OCI-LY1 (cell line): ENCODE data around the gene FOXJ2.
"Not testable (repeated sequence)": the region's sequence is repeated elsewhere in the genome, so short reads cannot be mapped to it uniquely, and the experiment has no call there.

Source experiments
- H2AFZ ChIP-seq: fragments of 200-600 bp; sonication (generic), shearing (Covaris generic); 2 replicates; pipeline ENCODE4 v1.6.0; 2014; ENCODE audit warnings: antibody characterized with exemption, mild to moderate bottlenecking, low read length
- H3F3A ChIP-seq: fragments of 200-600 bp; sonication (generic), shearing (Covaris generic); 2 replicates; pipeline ENCODE4 v1.6.0; 2014; ENCODE audit warnings: mild to moderate bottlenecking, antibody characterized with exemption, low read length, moderate library complexity; ENCODE audit not compliant: insufficient read depth
- H3K27ac ChIP-seq: fragments of 200-600 bp; sonication (generic); 2 replicates; pipeline ENCODE4 v1.5.1; 2014; ENCODE audit warnings: low read length, mixed run types, mild to moderate bottlenecking, low read depth; ENCODE audit not compliant: poor library complexity, severe bottlenecking
- H3K27me3 ChIP-seq: fragments of 200-600 bp; sonication (generic); 2 replicates; pipeline ENCODE4 v1.6.0; 2014; ENCODE audit warnings: antibody characterized with exemption, mild to moderate bottlenecking, low read length, moderate library complexity; ENCODE audit not compliant: insufficient read depth
- H3K36me3 ChIP-seq: fragments of 200-600 bp; sonication (generic); 2 replicates; pipeline ENCODE4 v1.6.1; 2014; ENCODE audit warnings: mild to moderate bottlenecking, antibody characterized with exemption, low read length, moderate library complexity, mixed read lengths; ENCODE audit not compliant: insufficient read depth
- H3K4me1 ChIP-seq: fragments of 200-600 bp; sonication (generic); 2 replicates; pipeline ENCODE4 v1.5.1; 2014; ENCODE audit warnings: mild to moderate bottlenecking, low read length, moderate library complexity; ENCODE audit not compliant: insufficient read depth, severe bottlenecking
- H3K4me2 ChIP-seq: fragments of 200-600 bp; sonication (generic), shearing (Covaris generic); 2 replicates; pipeline ENCODE4 v1.6.1; 2014; ENCODE audit warnings: low read length
- H3K4me3 ChIP-seq: fragments of 200-600 bp; sonication (generic); 2 replicates; pipeline ENCODE4 v1.5.1; 2014; ENCODE audit warnings: low read length, low read depth, mild to moderate bottlenecking, mixed read lengths; ENCODE audit not compliant: poor library complexity, severe bottlenecking
- H3K79me2 ChIP-seq: fragments of 200-600 bp; shearing (Covaris generic); 2 replicates; pipeline ENCODE4 v1.6.1; 2016; ENCODE audit warnings: mixed run types, low read length, mixed read lengths; ENCODE audit not compliant: insufficient read depth
- H3K9ac ChIP-seq: fragments of 200-600 bp; sonication (generic), shearing (Covaris generic); 2 replicates; pipeline ENCODE4 v1.6.1; 2014; ENCODE audit warnings: mild to moderate bottlenecking, low read length, mixed read lengths
- H3K9me2 ChIP-seq: fragments of 200-600 bp; sonication (generic), shearing (Covaris generic); 2 replicates; pipeline ENCODE4 v1.6.1; 2014; ENCODE audit warnings: low read depth, mild to moderate bottlenecking, low read length, mixed read lengths
- H3K9me3 ChIP-seq: fragments of 200-600 bp; shearing (Covaris generic); 2 replicates; pipeline ENCODE4 v1.6.1; 2014; ENCODE audit warnings: low read length, mixed read lengths
- H4K20me1 ChIP-seq: fragments of 200-600 bp; sonication (generic), shearing (Covaris generic); 2 replicates; pipeline ENCODE4 v1.6.0; 2016; ENCODE audit warnings: mild to moderate bottlenecking, low read length; ENCODE audit not compliant: insufficient read depth
- CTCF ChIP-seq: fragments of 200-600 bp; sonication (generic), shearing (Covaris generic); IDR thresholded peaks from 2 replicates; pipeline ENCODE4 v1.5.1; 2017; ENCODE audit warnings: mild to moderate bottlenecking, antibody characterized with exemption, low read length, moderate library complexity, mixed read lengths
- EZH2 ChIP-seq: fragments of 200-600 bp; sonication (generic), shearing (Covaris generic); IDR thresholded peaks from 2 replicates; pipeline ENCODE4 v1.8.0; 2017; ENCODE audit warnings: borderline replicate concordance, mixed run types, mild to moderate bottlenecking, antibody characterized with exemption, low read length, moderate library complexity, mixed read lengths

The FOXJ2 gene

GRCh38 chr12:8065991-8066594, 33.6 kb downstream of the FOXJ2 start, which contains the start of gene C3AR1:
C3AR1 (minus strand) TSS chr12:8066359; CDS start chr12:8060185, 6,174 bp downstream.
- no peaks in the 10 kb centered on the region for H3F3A ChIP-seq
- H3K27ac ChIP-seq = no peak within 1 kb of the TSS
- H3K9ac ChIP-seq = no peak within 1 kb of the TSS
- no peaks in the 10 kb centered on the region for H3K9me3 ChIP-seq
- TF ChIP-seq EZH2 (no peak), CTCF (no peak)
- no peaks in the 10 kb centered on the region for H3K27me3 ChIP-seq
- no peaks in the 10 kb centered on the region for H4K20me1 ChIP-seq
- H2AFZ ChIP-seq = no peak within 1 kb of the TSS
- H3K4me3 ChIP-seq = no peak within 1 kb of the TSS
- H3K4me1 ChIP-seq = no peaks in the 10 kb centered on the region
- H3K9me2 ChIP-seq = no peaks in the 10 kb centered on the region
- no peaks in the 10 kb centered on the region for H3K36me3 ChIP-seq
- H3K4me2 ChIP-seq = no peak within 1 kb of the TSS
- no peaks in the 10 kb centered on the region for H3K79me2 ChIP-seq

GRCh38 chr12:8069582-8069981, 37.1 kb downstream of the FOXJ2 start:
- H3K4me1 ChIP-seq = no peaks in the 10 kb centered on the region
- H3K4me2 ChIP-seq = no peak overlapping the region
- H3K9me3 ChIP-seq = no peaks in the 10 kb centered on the region
- H3F3A ChIP-seq = no peaks in the 10 kb centered on the region
- no peak overlapping the region for H3K27ac ChIP-seq
- no peaks in the 10 kb centered on the region for H3K36me3 ChIP-seq
- no peak for TF ChIP-seq CTCF
- TF ChIP-seq EZH2 = no peak
- no peaks in the 10 kb centered on the region for H3K27me3 ChIP-seq
- no peaks in the 10 kb centered on the region for H3K79me2 ChIP-seq
- H4K20me1 ChIP-seq = no peaks in the 10 kb centered on the region
- H2AFZ ChIP-seq = no peak overlapping the region
- H3K4me3 ChIP-seq = no peak overlapping the region
- no peak overlapping the region for H3K9ac ChIP-seq
- H3K9me2 ChIP-seq = no peaks in the 10 kb centered on the region

- not testable (repeated sequence) for H3K4me2 ChIP-seq, H3K4me3 ChIP-seq, H3K9me3 ChIP-seq, H3K79me2 ChIP-seq, H3K27me3 ChIP-seq, H4K20me1 ChIP-seq, H3K36me3 ChIP-seq, H2AFZ ChIP-seq, H3F3A ChIP-seq, H3K4me1 ChIP-seq, H3K27ac ChIP-seq, H3K9me2 ChIP-seq, H3K9ac ChIP-seq
These were observed 39.3 kb downstream of the FOXJ2 start for GRCh38 chr12:8071820-8072219.

- H3K79me2 ChIP-seq = no peaks in the 10 kb centered on the region
- H3K27ac ChIP-seq = no peak overlapping the region
- H3K4me3 ChIP-seq = no peak overlapping the region
- TF ChIP-seq CTCF = no peak
- no peaks in the 10 kb centered on the region for H3K9me3 ChIP-seq
- no peaks in the 10 kb centered on the region for H3K27me3 ChIP-seq
- no peak overlapping the region for H3K4me2 ChIP-seq
- H3K9me2 ChIP-seq = no peaks in the 10 kb centered on the region
- no peaks in the 10 kb centered on the region for H3K36me3 ChIP-seq
- peaks cover 7% of the 10 kb centered on the region for H3K4me1 ChIP-seq
- H4K20me1 ChIP-seq = no peaks in the 10 kb centered on the region
- no peak overlapping the region for H2AFZ ChIP-seq
- no peaks in the 10 kb centered on the region for H3F3A ChIP-seq
- no peak overlapping the region for H3K9ac ChIP-seq
These were observed 43.4 kb downstream of the FOXJ2 start for GRCh38 chr12:8075935-8076334.
